ENCODE results near the gene IGF2.

- no peak for TF ChIP-seq EZH2 (IDR thresholded peaks at IDR 0.05; ENCODE audit: borderline replicate concordance, low read length)
- no peak for TF ChIP-seq CTCF (IDR thresholded peaks at IDR 0.05; ENCODE audit: low read length)
Measured at GRCh38 chr11:2136209-2136951, 2.8 kb downstream of the IGF2 start.

All from OCI-LY1 (cell line).